GM19351 (cell line): Measurements from ENCODE around the gene ADARB2.
"Not testable (repeated sequence)": the region's sequence is repeated elsewhere in the genome, so short reads cannot be mapped to it uniquely, and the experiment has no call there.

Source experiments
- ATAC-seq: cut with Tn5 transposase; IDR thresholded peaks from one replicate; pipeline ENCODE4 v1.9.1; 2021; ENCODE audit warnings: mild to moderate bottlenecking, moderate library complexity; ENCODE audit not compliant: unreplicated experiment

Gene ADARB2

DNA sequence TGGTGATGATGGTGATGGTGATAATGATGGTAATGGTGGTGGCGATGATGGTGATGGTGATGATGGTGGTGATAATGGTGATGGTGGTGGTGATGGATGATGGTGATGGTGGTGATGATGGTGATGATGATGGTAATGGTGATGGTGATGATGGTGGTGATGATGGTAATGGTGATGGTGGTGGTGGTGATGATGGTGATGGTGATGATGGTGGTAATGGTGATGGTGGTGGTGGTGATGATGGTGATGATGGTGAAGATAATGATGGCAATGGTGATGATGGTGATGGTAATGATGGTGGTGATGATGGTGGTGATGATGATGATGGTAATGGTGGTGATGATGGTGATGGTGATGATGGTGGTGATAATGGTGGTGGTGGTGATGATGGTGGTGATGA is 517.5 kb downstream of the ADARB2 start:
- ATAC-seq, result not testable (repeated sequence)

DNA sequence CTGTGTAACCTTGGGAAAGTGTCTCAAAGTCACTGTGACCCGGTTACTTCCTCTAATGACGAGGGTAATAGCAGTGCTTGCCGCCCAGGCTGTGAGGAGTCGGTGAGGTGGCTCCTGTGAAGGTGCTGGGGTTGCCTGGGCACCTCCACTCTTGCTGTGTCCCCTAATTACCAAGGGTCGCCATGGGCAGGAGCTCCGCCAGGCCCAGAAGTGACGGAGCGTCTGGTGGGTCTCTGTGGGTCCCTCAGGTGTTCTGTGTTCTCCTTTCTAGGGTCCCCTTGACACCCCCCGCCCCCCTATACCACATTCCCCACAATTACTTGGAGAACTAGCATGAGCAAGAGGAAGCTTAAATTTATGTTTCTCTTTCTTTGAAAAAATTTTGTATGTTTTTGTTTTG is 519.7 kb downstream of the ADARB2 start:
- ATAC-seq, result no peak

- ATAC-seq, result no peak
Measured at GRCh38 chr10:1217237-1217587, 520.1 kb downstream of the ADARB2 start.

- no peak for ATAC-seq
Measured at GRCh38 chr10:1216574-1217236, 520.6 kb downstream of the ADARB2 start.

DNA sequence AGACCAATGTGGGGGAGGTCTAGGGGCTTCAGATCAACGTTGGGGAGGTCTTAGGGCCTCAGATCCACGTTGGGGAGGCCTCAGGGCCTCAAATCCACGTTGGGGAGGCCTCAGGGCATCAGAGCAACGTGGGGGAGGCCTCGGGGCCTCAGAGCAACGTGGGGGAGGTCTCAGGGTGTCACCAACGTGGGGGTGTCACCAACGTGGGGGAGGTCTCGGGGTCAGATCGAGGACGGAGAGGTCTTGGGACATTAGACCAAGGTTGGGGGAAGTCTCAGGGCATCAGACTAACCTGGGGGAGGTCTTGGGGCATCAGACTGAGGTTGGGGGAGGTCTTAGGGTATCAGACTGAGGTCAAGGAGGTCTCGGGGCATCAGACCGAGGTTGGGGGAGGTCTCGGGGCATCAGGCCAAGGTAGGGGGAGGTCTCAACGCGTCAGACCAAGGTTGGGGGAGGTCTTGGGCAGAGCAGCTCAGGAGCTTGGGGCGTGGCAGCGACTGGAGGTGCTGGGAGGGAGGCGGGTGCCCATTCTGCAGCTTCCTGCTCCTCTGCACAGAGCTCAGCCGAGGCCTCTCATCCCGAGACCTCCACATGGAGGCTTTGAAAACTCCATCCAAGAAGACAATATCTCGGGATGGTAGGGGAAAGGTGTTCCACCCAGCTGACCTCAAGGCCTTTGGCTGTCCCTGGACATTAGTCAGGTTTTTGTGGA is 521.3 kb downstream of the ADARB2 start:
- no peak for ATAC-seq

DNA sequence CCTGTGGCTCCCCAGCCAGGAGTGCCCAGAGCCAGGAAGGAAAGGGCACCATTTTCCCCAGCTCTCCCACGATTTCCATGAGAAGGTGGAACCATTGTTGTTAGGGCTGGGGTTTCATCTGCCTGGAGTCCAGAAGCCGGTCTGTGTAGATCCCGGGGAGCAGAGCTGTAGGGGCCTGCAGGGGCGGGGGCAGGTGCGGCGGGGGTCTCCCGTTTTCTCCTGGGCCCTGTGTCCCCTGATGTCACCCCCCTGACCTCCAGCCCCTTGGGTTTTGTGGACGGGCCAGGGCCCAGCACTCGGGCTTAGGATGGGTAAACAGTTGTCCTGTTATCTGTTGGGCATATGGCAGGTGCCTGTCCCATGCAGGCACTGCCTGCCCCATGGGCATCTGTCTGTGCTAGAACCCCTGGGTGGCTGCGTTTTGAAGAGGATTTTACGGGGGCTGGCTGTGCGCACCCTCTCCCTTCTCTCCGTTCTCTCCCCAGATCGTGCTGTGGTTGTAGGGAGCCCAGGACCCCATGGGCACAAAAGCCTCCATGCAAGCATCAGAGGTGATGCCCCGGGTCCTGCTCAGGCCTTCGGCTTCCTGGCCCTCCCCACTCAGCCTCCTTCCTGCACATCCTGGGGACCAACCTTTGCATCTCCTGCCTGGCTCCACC is 522.3 kb downstream of the ADARB2 start:
- ATAC-seq, result no peak

DNA sequence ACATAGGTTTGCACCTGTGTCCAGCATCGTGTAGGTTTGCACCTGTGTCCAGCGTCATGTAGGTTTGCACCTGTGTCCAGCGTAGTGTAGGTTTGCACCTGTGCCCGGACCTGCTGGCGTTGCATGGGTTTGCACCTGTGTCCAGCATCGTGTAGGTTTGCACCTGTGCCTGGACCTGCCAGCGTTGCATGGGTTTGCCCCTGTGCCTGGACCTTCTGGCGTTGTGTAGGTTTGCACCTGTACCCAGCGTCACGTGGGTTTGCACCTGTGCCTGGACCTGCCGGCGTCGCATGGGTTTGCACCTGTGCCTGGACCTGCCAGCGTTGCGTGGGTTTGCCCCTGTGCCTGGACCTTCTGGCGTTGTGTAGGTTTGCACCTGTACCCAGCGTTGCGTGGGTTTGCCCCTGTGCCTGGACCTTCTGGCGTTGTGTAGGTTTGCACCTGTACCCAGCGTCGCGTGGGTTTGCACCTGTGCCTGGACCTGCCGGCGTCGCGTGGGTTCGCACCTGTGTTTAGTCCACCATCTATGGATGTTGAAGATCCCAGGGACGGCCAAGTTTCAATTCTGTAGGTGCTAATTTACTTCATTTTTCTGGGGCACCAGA is 523.2 kb downstream of the ADARB2 start:
- no peak for ATAC-seq

DNA sequence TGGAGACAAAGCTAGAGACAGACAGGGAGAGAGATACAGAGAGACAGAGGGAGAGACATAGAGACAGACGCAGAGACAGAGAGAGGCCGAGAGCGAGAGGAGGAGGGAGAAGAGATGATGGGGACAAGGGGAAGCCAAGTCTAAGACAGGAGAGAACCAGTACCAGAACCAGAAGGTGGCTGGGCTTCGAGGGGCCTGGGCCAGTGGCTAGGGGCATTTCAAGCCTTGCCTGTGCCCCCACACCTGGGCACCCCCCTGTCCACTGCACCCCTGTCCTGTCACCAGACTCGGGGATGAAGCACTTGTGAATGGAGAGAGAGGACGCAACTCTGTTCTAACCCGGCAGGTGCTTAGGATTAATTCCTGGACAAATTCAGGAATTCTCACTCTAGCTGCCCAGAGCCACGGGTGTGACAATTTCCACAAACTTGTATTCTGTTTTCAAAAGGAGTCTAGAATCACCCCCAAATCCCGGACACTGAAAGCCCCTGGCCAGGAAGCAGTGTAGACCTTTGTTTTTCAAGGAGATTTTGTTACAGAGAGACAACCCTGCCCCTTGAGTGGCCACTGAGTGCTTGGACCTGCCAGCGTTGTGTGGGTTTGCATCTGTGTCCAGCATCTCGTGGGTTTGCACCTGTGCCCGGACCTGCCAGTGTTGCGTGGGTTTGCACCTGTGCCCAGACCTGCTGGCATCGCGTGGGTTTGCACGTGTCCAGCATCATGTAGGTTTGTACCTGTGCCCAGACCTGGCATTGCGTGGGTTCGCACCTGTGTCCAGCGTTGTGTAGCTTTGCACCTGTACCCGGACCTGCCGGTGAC is 523.9 kb downstream of the ADARB2 start:
- no peak for ATAC-seq

- no peak for ATAC-seq
Measured at GRCh38 chr10:1212571-1213141, 524.7 kb downstream of the ADARB2 start.

- ATAC-seq, result no peak
Measured at GRCh38 chr10:1211844-1212570, 525.3 kb downstream of the ADARB2 start.

DNA sequence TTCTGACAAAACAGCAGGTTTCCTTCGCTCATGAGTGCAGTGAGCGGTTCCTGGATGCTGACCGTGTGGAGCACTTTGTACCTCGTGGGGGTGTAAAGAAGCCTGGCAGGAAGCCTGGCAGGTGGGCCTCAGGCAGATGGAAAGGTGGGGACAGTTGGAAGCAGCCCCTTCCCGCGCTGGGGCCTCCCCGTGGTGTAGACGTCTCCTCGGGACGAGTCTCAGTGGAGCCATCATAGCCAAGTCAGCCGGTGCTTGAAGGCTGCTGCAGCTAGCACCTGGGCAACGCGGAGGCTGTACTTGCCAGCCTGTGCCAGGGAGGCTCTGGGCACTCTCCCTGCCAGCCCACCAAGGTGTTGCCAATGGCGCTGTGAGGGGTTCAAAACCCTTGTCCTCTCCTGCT is 526.7 kb downstream of the ADARB2 start:
- ATAC-seq, result no peak

- no peak for ATAC-seq
Measured at GRCh38 chr10:1209355-1209979, 527.9 kb downstream of the ADARB2 start.

DNA sequence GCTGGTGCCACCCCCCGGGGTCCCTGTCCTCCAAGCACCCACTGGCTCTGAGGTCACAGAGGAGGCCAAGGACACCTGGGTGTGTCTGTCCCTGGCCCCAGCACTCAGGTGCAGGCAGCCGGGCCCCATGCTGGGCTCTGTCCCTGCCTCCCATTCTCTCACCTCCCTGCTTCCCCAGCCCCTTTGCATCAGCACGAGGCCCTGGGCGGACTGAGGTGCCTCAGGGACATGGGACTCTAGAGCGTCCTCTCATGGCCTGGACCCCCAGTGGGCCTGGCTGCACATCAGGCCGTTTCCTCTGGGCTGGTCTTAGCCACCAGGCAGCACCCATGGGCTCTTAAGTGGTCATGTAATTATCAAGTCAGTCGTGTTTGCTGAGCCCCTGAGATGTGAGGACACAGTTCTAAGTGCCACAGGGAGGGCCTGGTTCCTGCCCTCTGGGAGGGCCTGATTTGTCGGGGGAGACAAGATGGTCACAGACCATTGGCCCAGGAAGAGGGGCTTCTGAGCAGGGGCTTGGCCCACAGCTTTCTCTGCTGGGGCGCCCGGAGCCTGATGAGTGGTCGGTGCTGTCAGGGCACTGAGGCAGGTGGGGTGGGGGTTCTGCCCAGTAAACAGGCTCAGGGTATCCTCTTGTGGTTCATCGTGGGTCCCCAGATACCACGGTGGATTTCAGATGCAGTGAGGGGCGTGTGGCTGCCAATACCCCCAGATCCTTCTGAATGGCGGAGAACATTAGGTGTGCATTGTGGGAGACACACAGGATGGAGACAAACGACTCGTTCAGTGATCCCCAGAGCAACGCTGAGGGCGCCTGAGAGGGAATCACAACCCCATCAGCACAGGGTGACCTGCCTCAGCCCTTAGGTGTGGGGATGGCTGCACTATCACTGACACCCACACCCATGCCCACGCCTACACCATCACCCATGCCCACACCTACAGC is 528.7 kb downstream of the ADARB2 start:
- ATAC-seq, result no peak

DNA sequence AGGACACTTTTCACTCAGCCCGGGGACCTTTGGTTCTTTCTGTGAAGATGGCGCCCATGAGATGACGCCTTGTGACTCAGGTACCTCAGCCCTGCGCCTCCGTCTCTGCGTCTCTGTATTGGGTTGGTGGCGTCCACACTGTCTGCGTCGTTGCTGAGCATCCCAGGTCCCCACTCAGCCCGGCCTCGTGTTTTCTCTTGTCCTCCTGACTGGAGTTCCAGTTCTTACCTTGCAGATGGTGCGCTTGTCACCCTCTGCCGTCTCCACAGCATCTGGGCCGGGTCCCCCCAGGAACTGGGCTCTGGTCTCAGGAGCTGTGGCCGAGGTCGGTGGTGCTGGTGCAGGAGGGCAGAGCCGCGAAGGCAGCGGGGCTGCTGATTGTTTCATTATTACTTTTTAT is 530.7 kb downstream of the ADARB2 start:
- ATAC-seq, result no peak

DNA sequence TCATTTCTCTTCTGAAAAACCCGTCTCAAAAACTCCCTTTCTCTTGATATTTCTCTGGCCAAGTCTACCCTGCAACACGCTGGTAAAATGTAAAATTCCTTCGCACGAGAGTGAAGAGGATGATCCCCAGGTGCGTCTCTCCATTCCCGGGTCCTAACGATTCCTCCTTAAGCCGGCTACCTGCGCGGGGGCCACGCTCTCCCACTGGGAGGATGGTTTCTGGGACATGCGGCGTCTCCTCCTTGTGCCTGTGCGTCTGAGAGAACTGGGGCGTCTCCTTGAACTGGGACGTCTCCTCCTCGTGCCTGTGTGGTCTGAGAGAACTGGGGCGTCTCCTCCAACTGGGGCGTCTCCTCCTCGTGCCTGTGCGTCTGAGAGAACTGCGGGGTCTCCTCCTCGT is 531.2 kb downstream of the ADARB2 start:
- no peak for ATAC-seq

DNA sequence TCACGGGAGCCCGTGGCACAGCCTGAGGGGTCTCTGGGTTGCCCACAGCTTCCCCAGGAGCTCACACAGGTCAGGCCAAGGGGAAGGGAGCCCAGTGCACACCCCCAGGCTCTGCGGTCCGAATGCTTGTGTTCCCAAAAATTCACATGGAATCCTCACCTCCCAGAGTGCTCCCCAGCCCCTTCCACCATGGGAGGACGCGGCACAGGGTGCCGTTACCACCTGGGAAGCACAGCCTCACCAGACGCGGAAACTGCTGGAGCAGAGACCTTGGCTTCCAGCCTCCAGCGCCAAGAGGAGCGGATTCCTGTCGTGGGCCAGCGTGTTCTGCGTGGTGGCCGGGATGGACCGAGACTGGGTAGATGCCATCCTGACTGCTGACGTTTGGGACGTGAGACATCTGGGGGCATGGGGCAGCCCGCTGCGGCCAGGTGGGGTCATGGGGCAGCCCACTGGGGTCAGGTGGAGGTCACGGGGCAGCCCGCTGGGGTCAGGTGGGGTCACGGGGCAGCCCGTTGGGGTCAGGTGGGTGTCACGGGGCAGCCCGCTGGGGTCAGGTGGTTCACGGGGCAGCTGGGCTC is 531.8 kb downstream of the ADARB2 start:
- no peak for ATAC-seq

DNA sequence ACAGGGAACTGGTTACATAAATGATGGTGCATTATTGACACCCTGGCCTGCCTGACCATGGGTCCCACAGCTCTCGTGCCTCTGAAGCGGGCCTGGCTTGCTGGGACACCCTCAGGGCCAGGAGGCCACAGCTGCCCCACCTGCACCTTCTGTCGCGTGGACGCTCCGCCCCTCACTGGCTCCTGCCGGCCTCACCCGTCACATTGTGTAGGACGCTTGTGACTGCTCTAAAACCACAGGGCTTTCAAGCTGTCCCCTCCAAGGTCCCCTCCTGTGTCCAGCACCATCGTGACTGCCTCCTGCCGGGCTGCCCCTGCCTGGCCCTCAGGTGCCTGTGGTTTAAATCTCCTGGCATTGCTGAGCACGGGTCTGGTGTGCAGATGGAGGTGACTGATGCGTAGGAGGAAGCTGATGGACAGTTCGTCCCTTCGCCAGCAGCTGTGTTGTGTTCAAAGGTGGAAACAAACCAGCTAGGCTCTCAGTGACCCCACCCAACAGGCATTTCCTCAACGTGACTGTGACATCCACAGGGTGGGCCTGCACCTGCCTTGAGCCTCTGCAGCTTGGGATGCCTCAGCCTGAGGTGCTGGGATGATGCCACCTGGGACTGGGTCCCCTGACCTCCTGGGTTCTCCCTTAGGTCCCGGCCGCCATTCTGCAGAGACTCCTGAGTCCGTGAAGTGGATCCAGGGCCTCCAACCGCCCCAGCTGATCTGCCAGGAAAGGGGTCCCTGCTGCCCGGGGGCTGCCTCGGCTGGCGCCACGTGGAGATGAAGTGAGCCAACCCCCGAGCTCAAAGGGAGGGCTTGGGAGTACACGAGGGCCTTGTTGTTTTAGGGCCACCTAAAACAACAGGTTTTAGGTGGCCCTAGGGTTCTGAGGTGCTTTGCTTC is 532.6 kb downstream of the ADARB2 start:
- ATAC-seq, result no peak
